ENCODE data around the gene NDE1.

NDE1 gene

DNA sequence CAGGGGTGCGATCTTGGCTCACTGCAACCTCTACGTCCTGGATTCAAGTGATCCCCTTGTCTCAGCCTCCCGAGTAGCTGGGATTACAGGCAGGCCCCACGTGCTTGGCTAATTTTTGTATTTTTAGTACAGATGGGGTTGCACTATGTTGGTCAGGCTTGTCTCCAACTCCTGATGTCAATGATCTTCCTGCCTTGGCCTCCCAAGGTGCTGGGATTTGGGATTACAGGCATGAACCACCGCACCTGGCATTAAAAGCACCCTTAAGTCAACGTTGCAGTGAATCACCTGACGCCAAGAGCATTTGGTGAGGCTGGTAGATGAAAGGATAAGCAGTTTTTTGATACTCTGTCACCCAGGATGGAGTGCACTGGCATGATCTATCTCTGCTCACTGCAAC, 59.0 kb downstream of the NDE1 start:
- no peak overlapping the region for H3K4me3 ChIP-seq
- peak overlapping the region in 1 of 2 donors; percentile 5 for H3K27ac ChIP-seq
- DNase-seq (ENCODE audit: low spot score), result no peak
- TF ChIP-seq, protein P1, sequence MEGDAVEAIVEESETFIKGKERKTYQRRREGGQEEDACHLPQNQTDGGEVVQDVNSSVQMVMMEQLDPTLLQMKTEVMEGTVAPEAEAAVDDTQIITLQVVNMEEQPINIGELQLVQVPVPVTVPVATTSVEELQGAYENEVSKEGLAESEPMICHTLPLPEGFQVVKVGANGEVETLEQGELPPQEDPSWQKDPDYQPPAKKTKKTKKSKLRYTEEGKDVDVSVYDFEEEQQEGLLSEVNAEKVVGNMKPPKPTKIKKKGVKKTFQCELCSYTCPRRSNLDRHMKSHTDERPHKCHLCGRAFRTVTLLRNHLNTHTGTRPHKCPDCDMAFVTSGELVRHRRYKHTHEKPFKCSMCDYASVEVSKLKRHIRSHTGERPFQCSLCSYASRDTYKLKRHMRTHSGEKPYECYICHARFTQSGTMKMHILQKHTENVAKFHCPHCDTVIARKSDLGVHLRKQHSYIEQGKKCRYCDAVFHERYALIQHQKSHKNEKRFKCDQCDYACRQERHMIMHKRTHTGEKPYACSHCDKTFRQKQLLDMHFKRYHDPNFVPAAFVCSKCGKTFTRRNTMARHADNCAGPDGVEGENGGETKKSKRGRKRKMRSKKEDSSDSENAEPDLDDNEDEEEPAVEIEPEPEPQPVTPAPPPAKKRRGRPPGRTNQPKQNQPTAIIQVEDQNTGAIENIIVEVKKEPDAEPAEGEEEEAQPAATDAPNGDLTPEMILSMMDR (IDR thresholded peaks at IDR 0.05), result no peak

DNA sequence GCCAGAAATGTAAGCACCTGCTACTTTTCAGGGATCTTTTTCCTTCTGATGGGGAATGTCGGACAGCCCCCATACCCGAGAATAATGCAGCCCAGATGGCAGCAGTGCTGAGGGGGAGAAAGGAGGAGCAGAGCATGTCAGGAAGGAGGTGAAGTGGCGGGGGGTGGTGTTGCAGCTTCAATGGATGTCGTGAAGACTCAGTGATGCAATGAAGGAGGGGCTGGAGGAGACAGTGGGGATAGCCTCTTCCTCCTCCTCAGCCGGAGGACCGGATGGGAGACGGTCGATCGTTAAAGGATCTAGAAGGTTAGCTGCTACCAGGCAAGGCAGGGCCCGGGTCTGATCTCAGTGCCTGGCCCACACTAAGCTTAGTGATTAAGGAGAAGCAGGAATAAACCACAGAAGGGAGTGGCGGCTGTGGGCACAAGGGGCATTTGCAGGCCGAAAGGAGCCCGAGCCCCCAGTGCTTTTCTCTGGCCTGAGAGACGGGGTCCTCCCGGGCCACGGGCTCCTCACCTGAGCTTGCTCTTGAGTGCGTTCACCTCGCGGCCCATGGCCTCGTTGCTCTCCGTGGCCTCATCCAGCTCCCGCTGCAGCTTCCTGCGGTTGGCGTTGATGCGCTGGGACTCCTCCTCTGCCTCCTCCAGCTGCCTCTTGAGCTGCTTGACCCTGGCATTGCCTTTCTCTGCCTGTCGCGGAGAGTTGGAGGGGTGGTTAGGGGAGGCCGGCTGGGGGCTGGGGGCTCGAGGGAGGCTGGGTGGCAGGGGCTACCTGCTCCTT, 64.5 kb downstream of the NDE1 start:
- no peak for DNase-seq (ENCODE audit: low spot score)
- no peak overlapping the region for H3K4me3 ChIP-seq
- peak overlapping the region in 1 of 2 donors; percentile 4 for H3K27ac ChIP-seq
- TF ChIP-seq, protein P1 (IDR thresholded peaks at IDR 0.05), result no peak

DNA sequence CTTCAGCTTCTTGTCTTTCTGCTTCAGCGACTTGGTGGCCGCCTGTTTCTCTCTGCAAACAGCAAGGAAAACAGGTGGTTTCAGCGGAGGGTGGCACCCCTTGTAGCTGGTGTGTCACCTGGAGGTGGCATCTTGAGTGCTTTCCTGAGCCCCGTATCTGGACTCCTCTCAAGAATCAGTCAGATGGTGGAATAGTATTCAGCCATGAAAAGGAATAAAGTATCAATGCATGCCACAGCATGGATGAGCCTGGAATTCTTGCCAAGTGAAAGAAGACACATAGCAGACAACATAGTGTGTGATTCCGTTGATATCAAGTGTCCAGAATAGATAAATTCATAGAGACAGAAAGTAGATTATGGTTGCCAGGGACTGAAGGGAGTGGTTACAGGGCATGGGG, 65.2 kb downstream of the NDE1 start:
- H3K27ac ChIP-seq, result no peak overlapping the region
- TF ChIP-seq, protein P1 (IDR thresholded peaks at IDR 0.05), result no peak
- no peak for DNase-seq (ENCODE audit: low spot score)
- no peak overlapping the region for H3K4me3 ChIP-seq

DNA sequence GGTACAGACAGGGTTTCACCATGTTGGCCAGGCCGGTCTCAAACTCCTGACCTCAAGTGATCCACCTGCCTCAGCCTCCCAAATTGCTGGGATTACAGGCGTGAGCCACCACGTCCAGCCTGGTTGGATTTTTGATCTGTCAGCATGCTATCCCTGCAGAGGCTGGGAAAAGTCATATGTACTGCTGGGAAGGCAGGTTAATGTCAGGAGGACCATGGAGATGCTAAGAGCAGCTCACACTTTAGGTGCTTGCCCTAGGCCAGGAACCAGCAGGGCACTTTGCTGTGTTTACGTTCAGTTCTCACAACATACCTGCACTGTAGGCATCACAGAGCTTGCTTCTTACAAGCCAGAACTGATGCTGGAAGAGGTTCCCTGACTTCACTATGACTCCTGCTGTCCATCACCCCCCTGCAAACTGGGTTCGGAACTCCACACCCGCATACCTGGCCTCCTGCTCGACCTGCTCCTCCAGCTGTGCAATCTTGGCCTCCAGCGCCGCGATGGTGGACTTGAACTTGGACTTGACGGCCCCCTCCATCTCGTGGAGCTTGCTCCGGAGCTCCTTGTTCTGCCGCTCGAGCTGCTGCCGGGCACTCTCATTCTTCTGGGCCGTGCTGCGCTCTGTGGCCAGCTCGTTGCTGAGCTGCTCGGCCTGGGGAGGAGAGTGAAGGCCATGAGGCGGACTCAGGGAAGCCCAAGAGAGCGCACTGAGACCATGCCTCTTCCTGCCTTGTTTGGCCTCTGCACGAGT, 66.8 kb downstream of the NDE1 start:
- no peak for DNase-seq (ENCODE audit: low spot score)
- Histone ChIP-seq H3K27ac (no peak overlapping the region), H3K4me3 (no peak overlapping the region)
- TF ChIP-seq, protein P1 (IDR thresholded peaks at IDR 0.05), result no peak

DNA sequence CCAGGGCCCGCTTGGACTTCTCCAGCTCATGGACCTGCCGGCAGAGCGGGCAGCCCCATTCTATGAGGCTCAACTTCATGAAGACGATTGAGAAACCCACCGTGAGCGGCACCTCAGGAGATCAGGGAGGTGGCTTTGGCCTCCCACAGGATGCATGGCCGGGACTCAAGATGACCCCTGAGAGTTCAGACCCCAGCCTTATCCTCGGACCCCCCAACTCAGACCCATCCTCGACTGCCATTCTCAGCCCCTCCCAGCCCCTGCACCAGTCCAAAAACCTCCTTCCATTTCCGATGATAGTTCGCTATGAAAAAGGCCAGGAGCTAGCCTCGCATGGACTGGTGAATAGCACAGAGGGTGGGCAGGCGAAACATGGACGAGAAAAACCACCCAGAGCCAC, 71.0 kb downstream of the NDE1 start:
- no peak overlapping the region for H3K27ac ChIP-seq
- H3K4me3 ChIP-seq, result no peak overlapping the region
- no peak for DNase-seq (ENCODE audit: low spot score)
- TF ChIP-seq, protein P1 (IDR thresholded peaks at IDR 0.05), result no peak

DNA sequence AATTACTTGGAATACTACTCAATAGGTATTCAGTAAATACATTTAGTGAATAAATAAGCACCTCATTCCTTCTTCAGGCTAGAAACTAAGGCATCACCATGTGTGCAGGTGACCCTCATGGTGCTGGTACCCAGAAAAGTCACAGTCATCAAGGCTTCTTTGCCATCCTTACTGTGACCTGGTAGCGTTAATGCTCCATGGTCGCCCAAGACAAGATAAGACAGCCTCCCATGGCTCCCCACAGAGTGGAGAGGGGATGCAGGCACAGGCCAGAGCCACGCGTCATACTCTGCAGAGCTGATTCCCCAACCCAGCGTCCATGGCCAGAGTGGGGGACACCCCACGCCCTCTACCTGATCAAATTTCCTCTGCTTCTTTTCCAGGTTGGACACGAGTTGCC, 73.8 kb downstream of the NDE1 start:
- no peak overlapping the region for H3K4me3 ChIP-seq
- DNase-seq (ENCODE audit: low spot score), result no peak
- no peak overlapping the region for H3K27ac ChIP-seq
- TF ChIP-seq, protein P1 (IDR thresholded peaks at IDR 0.05), result no peak

Measured in coronary artery (tissue), 2 donors.